ENCODE results near the gene HOXC6. TPM values are rescaled to one million over a fixed set of nuclear protein-coding genes. Genes with fewer than 3 reads are reported as not detected.

HOXC6 gene
- total RNA-seq, 4 donors from 2014 or later = 0.48 TPM; not detected in 3

GRCh38 chr12:54017027-54017788 lies 11.0 kb upstream of the HOXC6 start:
- peaks cover 12 to 34% (median 19%) of the 10 kb centered on the region in 4 donors for H3K4me1 ChIP-seq
- in situ Hi-C loops (cut with MboI; ENCODE audit: low pct_ligation_motif_present in 1 of 4, low pct_unique_long_range_greater_than_20kb in 1 of 4, low sequenced_read_pairs in 3 of 4) = no loop called here
- H3K4me3 ChIP-seq = peak overlapping the region; percentile 5 to 38 (median 20)
- TF ChIP-seq POLR2AphosphoS5 (IDR thresholded peaks at IDR 0.05) = no peak
- no peak for TF ChIP-seq POLR2A (IDR thresholded peaks at IDR 0.05)
- no peak for TF ChIP-seq CTCF (IDR thresholded peaks at IDR 0.05)
- no peak for TF ChIP-seq EP300 (IDR thresholded peaks at IDR 0.05; ENCODE audit: low read depth)
- intact Hi-C loops (cut with DNase I; ENCODE audit: low total_unique reads) = no loop called here
- H3K27ac ChIP-seq = peak overlapping the region in 1 of 4 donors; percentile 63
- WGBS, 2 donors (ENCODE audit: low coverage in 1 of 2) = 2 to 5% methylated on average over 15 to 24 of the region's 24 CpGs
- H3K36me3 ChIP-seq = no peaks in the 10 kb centered on the region
- H3K9me3 ChIP-seq = no peaks in the 10 kb centered on the region
- peaks cover 100% of the 10 kb centered on the region for H3K27me3 ChIP-seq
- no peak for DNase-seq

- peak overlapping the region in 2 of 4 donors; percentile 27 to 63 for H3K27ac ChIP-seq
- peaks cover 12 to 34% (median 19%) of the 10 kb centered on the region in 4 donors for H3K4me1 ChIP-seq
- no peaks in the 10 kb centered on the region for H3K36me3 ChIP-seq
- H3K27me3 ChIP-seq = peaks cover 100% of the 10 kb centered on the region
- in situ Hi-C loops (cut with MboI; ENCODE audit: low pct_ligation_motif_present in 1 of 4, low pct_unique_long_range_greater_than_20kb in 1 of 4, low sequenced_read_pairs in 3 of 4) = no loop called here
- intact Hi-C loops (cut with DNase I; ENCODE audit: low total_unique reads) = no loop called here
- DNase-seq = peak; percentile 63
- TF ChIP-seq EP300 (IDR thresholded peaks at IDR 0.05; ENCODE audit: low read depth) (no peak), POLR2AphosphoS5 (IDR thresholded peaks at IDR 0.05) (peak in 1 of 3 donors; percentile 13)
- H3K4me3 ChIP-seq = peak overlapping the region; percentile 5 to 38 (median 20)
- no peaks in the 10 kb centered on the region for H3K9me3 ChIP-seq
- WGBS, 2 donors (ENCODE audit: low coverage in 1 of 2) = 7% methylated on average over 34 of the region's 34 CpGs; no CpG with 5 or more reads in 1 of the 2 donors
Observed at GRCh38 chr12:54017878-54018467, 10.3 kb upstream of the HOXC6 start.

- in situ Hi-C loops (cut with MboI; ENCODE audit: low pct_ligation_motif_present in 1 of 4, low pct_unique_long_range_greater_than_20kb in 1 of 4, low sequenced_read_pairs in 3 of 4) = no loop called here
- DNase-seq = no peak
- WGBS, 2 donors (ENCODE audit: low coverage in 1 of 2) = 7 to 28% methylated on average over 5 to 29 of the region's 29 CpGs
- peak overlapping the region in 2 of 4 donors; percentile 27 to 63 for H3K27ac ChIP-seq
- TF ChIP-seq CTCF (IDR thresholded peaks at IDR 0.05) = no peak
- H3K4me1 ChIP-seq = peaks cover 12 to 34% (median 19%) of the 10 kb centered on the region in 4 donors
- no peaks in the 10 kb centered on the region for H3K36me3 ChIP-seq
- intact Hi-C loops (cut with DNase I; ENCODE audit: low total_unique reads) = no loop called here
- H3K9me3 ChIP-seq = no peaks in the 10 kb centered on the region
- peak overlapping the region in 2 of 4 donors; percentile 23 to 38 for H3K4me3 ChIP-seq
- peaks cover 100% of the 10 kb centered on the region for H3K27me3 ChIP-seq
Observed at GRCh38 chr12:54018468-54018984, 9.7 kb upstream of the HOXC6 start.

DNA sequence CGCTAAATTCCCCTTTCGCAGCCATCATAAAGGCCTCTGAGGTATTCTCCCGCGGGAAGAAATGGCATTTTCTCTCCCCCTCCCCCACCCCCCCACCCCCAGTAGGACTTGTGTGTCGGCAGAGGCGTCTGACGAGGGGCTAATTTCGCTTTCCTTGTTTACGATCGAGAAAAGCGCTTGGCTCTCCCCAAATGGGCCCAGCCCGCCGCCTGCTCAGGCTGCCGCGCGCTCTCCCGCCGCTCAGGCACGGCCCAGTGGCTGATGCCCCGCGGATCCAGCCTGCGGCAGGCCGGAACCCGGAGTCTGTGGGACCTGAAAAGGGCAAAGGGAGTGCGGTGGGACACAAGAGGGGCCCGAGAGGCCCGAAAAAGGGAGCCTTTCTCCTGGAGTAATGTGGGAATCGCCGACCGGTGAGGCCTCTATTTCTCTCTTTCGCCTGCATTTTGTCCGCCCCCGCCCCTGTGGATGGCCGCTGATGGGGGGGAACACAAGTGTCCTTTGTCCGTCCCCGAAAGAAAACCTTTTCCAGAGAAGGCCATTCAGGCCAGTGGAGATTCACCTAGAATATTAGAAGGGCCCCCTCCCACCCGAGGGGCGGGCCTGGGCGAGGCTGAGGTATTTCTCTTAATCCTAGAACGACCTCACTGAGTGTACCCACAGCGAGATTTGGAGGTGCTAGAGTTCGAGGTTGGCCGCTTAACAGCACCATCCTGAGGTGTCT lies 9.0 kb upstream of the HOXC6 start:
- intact Hi-C loops (cut with DNase I; ENCODE audit: low total_unique reads) (no loop called here), in situ Hi-C loops (cut with MboI; ENCODE audit: low pct_ligation_motif_present in 1 of 4, low pct_unique_long_range_greater_than_20kb in 1 of 4, low sequenced_read_pairs in 3 of 4) (no loop called here)
- WGBS, 2 donors (ENCODE audit: low coverage in 1 of 2) = 40 to 61% methylated on average over 1 to 43 of the region's 43 CpGs
- DNase-seq = no peak
- H3K4me1 ChIP-seq = peaks cover 12 to 33% (median 19%) of the 10 kb centered on the region in 4 donors
- H3K4me3 ChIP-seq = no peak overlapping the region
- H3K27ac ChIP-seq = peak overlapping the region in 1 of 4 donors; percentile 63
- peaks cover 100% of the 10 kb centered on the region for H3K27me3 ChIP-seq
- no peaks in the 10 kb centered on the region for H3K9me3 ChIP-seq
- TF ChIP-seq POLR2A (IDR thresholded peaks at IDR 0.05) (no peak), EP300 (IDR thresholded peaks at IDR 0.05; ENCODE audit: low read depth) (no peak), CTCF (IDR thresholded peaks at IDR 0.05) (no peak), POLR2AphosphoS5 (IDR thresholded peaks at IDR 0.05) (no peak)
- no peaks in the 10 kb centered on the region for H3K36me3 ChIP-seq
